ENCODE results near the gene LTF.

Gene LTF

GRCh38 chr3:46397111-46397510 lies 67.6 kb downstream of the LTF start (continued):
- TF ChIP-seq YY2 (tag by site-specific recombination; IDR thresholded peaks at IDR 0.05), result no peak

DNA sequence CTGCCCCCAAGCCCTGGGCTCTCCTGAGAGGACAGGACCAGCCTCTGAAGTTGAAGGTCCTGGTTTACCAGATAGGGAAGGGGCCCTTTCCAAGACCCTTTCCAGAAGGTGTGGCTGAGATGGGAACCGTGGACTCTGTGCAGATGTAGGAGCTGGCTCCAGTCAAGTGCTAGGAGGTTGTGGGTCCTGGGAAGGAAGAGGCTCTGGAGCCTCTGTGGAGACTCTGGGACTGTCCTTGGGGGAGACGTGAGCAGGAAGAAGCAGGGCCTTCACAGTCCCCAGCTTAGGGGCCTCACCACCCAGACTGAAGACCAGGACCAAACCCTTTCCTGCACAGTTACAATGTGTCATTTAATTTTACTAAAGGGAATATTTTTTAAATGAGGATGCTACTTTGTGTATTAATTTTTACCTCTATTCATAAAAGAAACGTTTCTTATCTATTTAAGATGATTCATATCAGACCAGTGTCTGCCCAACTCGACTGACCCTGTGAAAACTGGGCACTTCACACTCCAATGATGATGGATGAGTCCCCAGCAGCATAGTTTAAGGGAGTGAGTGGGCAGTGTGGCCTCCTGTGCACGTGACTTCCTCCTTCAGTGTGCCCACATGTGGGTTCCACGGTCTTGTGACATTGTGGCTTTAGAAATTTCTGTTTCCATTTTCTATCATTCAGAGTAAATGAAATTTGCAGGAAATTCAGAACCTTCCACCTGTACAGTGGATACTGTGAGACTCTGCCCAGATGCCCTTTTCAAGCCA lies 68.8 kb downstream of the LTF start:
- CTCF ChIA-PET, result interaction anchor here (0.6 kb wide), 1 partner anchor 9 kb away, joined by 4 read pairs; no protein-coding TSS in a partner anchor
- Histone ChIP-seq H3K4me3 (ENCODE audit: low read depth, low read length) (no peak overlapping the region), H3K36me3 (ENCODE audit: control insufficient read depth in 2 of 2, insufficient read depth in 1 of 2, low read length in 2 of 2) (no peaks in the 10 kb centered on the region), H3K27ac (ENCODE audit: extremely low read depth, low read depth, low read length) (no peak overlapping the region), H3K4me1 (ENCODE audit: control insufficient read depth, insufficient read depth, low read length) (no peaks in the 10 kb centered on the region), H3K9me3 (ENCODE audit: control insufficient read depth, insufficient read depth, low read depth, low read length) (no peaks in the 10 kb centered on the region)
- 0 out of 2 replicates have a peak, but pooled peaks have one; percentile 8 for TF ChIP-seq ZFHX2 (tag by site-specific recombination; conservative IDR thresholded peaks at IDR 0.05)
- no peak for TF ChIP-seq TRIM28 (IDR thresholded peaks at IDR 0.05; ENCODE audit: borderline replicate concordance, low read length)
- POLR2A ChIA-PET, result no interaction called here

DNA sequence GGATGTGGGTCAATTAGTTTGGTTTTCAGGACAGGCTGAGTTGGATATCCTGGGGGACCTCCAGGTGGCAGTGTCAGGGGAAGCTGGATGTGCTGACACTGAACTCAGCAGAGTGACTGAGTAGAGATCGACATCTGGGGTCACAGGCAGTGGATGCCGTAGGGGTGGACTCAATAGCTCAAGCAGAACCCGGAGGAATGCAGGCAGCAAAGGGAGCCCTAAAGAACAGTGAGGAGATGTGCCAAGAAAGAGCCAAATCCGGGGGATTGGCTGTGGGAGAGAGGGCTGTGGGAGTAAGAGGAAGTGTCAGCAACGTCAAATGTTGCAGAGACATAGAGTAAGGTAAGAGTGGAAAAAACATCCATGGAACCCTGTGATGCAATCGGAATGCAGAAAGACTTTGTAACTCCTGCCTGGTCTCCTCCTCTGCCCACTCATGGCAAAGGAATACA lies 69.5 kb downstream of the LTF start:
- Histone ChIP-seq H3K36me3 (ENCODE audit: control insufficient read depth in 2 of 2, insufficient read depth in 1 of 2, low read length in 2 of 2) (no peaks in the 10 kb centered on the region), H3K27ac (ENCODE audit: extremely low read depth, low read depth, low read length) (no peak overlapping the region), H3K4me1 (ENCODE audit: control insufficient read depth, insufficient read depth, low read length) (no peaks in the 10 kb centered on the region), H3K4me3 (ENCODE audit: low read depth, low read length) (no peak overlapping the region), H3K9me3 (ENCODE audit: control insufficient read depth, insufficient read depth, low read depth, low read length) (no peaks in the 10 kb centered on the region)
- TF ChIP-seq ZNF423 (tag by site-specific recombination; IDR thresholded peaks at IDR 0.05) (no peak), ZFHX2 (tag by site-specific recombination; conservative IDR thresholded peaks at IDR 0.05) (peak; percentile 65)
- POLR2A ChIA-PET, result no interaction called here
- CTCF ChIA-PET, result no interaction called here

- POLR2A ChIA-PET, result no interaction called here
- CTCF ChIA-PET, result interaction anchor here (0.6 kb wide), 1 partner anchor 164 kb away, joined by 3 read pairs; no protein-coding TSS in a partner anchor
- TF ChIP-seq WT1 (tag by site-specific recombination; IDR thresholded peaks at IDR 0.05) (no peak), ZNF155 (tag by site-specific recombination; IDR thresholded peaks at IDR 0.05) (no peak), ZNF404 (tag by site-specific recombination; IDR thresholded peaks at IDR 0.05) (no peak), ZNF747 (tag by site-specific recombination; IDR thresholded peaks at IDR 0.05) (no peak), ZIC2 (tag by site-specific recombination; IDR thresholded peaks at IDR 0.05) (peak; percentile 38), ZNF621 (tag by site-specific recombination; IDR thresholded peaks at IDR 0.05) (no peak), ZNF843 (tag by site-specific recombination; IDR thresholded peaks at IDR 0.05) (no peak), ZNF660 (tag by site-specific recombination; IDR thresholded peaks at IDR 0.05) (0 out of 2 replicates have a peak, but pooled peaks have one; percentile 37), ZNF157 (tag by site-specific recombination; IDR thresholded peaks at IDR 0.05) (no peak), IKZF3 (tag by site-specific recombination; IDR thresholded peaks at IDR 0.05) (no peak), GLIS1 (tag by site-specific recombination; IDR thresholded peaks at IDR 0.05) (peak; percentile 27; the same call in 1 of the 2 replicates), GFI1B (tag by site-specific recombination; IDR thresholded peaks at IDR 0.05) (no peak), ZNF585B (tag by site-specific recombination; IDR thresholded peaks at IDR 0.05) (no peak), ZNF600 (tag by site-specific recombination; IDR thresholded peaks at IDR 0.05) (peak; percentile 63), ZNF677 (tag by site-specific recombination; IDR thresholded peaks at IDR 0.05) (no peak)
- TF ChIP-seq, protein P1, sequence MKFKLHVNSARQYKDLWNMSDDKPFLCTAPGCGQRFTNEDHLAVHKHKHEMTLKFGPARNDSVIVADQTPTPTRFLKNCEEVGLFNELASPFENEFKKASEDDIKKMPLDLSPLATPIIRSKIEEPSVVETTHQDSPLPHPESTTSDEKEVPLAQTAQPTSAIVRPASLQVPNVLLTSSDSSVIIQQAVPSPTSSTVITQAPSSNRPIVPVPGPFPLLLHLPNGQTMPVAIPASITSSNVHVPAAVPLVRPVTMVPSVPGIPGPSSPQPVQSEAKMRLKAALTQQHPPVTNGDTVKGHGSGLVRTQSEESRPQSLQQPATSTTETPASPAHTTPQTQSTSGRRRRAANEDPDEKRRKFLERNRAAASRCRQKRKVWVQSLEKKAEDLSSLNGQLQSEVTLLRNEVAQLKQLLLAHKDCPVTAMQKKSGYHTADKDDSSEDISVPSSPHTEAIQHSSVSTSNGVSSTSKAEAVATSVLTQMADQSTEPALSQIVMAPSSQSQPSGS (tag by site-specific recombination; IDR thresholded peaks at IDR 0.05; ENCODE audit: low read depth), result no peak
- TF ChIP-seq, protein P2, sequence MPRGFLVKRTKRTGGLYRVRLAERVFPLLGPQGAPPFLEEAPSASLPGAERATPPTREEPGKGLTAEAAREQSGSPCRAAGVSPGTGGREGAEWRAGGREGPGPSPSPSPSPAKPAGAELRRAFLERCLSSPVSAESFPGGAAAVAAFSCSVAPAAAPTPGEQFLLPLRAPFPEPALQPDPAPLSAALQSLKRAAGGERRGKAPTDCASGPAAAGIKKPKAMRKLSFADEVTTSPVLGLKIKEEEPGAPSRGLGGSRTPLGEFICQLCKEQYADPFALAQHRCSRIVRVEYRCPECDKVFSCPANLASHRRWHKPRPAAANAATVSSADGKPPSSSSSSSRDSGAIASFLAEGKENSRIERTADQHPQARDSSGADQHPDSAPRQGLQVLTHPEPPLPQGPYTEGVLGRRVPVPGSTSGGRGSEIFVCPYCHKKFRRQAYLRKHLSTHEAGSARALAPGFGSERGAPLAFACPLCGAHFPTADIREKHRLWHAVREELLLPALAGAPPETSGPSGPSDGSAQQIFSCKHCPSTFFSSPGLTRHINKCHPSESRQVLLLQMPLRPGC (tag by site-specific recombination; IDR thresholded peaks at IDR 0.05), result no peak
- TF ChIP-seq, protein P3, sequence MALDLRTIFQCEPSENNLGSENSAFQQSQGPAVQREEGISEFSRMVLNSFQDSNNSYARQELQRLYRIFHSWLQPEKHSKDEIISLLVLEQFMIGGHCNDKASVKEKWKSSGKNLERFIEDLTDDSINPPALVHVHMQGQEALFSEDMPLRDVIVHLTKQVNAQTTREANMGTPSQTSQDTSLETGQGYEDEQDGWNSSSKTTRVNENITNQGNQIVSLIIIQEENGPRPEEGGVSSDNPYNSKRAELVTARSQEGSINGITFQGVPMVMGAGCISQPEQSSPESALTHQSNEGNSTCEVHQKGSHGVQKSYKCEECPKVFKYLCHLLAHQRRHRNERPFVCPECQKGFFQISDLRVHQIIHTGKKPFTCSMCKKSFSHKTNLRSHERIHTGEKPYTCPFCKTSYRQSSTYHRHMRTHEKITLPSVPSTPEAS (tag by site-specific recombination; IDR thresholded peaks at IDR 0.05), result no peak
- TF ChIP-seq, protein P4, sequence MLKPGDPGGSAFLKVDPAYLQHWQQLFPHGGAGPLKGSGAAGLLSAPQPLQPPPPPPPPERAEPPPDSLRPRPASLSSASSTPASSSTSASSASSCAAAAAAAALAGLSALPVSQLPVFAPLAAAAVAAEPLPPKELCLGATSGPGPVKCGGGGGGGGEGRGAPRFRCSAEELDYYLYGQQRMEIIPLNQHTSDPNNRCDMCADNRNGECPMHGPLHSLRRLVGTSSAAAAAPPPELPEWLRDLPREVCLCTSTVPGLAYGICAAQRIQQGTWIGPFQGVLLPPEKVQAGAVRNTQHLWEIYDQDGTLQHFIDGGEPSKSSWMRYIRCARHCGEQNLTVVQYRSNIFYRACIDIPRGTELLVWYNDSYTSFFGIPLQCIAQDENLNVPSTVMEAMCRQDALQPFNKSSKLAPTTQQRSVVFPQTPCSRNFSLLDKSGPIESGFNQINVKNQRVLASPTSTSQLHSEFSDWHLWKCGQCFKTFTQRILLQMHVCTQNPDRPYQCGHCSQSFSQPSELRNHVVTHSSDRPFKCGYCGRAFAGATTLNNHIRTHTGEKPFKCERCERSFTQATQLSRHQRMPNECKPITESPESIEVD (tag by site-specific recombination; IDR thresholded peaks at IDR 0.05), result no peak
These were observed 70.9 kb downstream of the LTF start for GRCh38 chr3:46393554-46394434.

More at GRCh38 chr3:46393554-46394434, 70.9 kb downstream of the LTF start:
- H3K9me3 ChIP-seq (ENCODE audit: control insufficient read depth, insufficient read depth, low read depth, low read length), result no peaks in the 10 kb centered on the region
- no peaks in the 10 kb centered on the region for H3K4me1 ChIP-seq (ENCODE audit: control insufficient read depth, insufficient read depth, low read length)
- no peak overlapping the region for H3K4me3 ChIP-seq (ENCODE audit: low read depth, low read length)
- no peak overlapping the region for H3K27ac ChIP-seq (ENCODE audit: extremely low read depth, low read depth, low read length)
- no peaks in the 10 kb centered on the region for H3K36me3 ChIP-seq (ENCODE audit: control insufficient read depth in 2 of 2, insufficient read depth in 1 of 2, low read length in 2 of 2)
